NCI-H526 treated with DMSO at 0.1 percent for 48 hours (cell line): ENCODE data around the gene KRTAP2-1.
A peak's percentile ranks its signal among the peaks of the same experiment; 100 is the strongest.
"Not testable (repeated sequence)": the region's sequence is repeated elsewhere in the genome, so short reads cannot be mapped to it uniquely, and the experiment has no call there.

Experiments used
- DNase-seq: peaks from one replicate; lab custom pipeline; 2025; lab: John Stamatoyannopoulos, UW

KRTAP2-1 gene

GRCh38 chr17:41012326-41013120, 34.6 kb downstream of the KRTAP2-1 start:
- no peak for DNase-seq

- DNase-seq: peak; percentile 63
These were observed 36.7 kb downstream of the KRTAP2-1 start for GRCh38 chr17:41010441-41010840.

- DNase-seq: no peak
These were observed 37.2 kb downstream of the KRTAP2-1 start for GRCh38 chr17:41009936-41010335.

- DNase-seq: peak; percentile 79
These were observed 37.8 kb downstream of the KRTAP2-1 start for GRCh38 chr17:41009301-41009760.

- DNase-seq: peak; percentile 28
These were observed 38.3 kb downstream of the KRTAP2-1 start, which contains the start of gene KRTAP3-1 for GRCh38 chr17:41008811-41009210. Gene KRTAP3-1, minus strand, starts transcription at chr17:41009128. Its CDS starts 54 bp downstream, at chr17:41009074.

GRCh38 chr17:41004397-41004796, 42.7 kb downstream of the KRTAP2-1 start:
- DNase-seq: no peak

- DNase-seq: no peak
These were observed 43.2 kb downstream of the KRTAP2-1 start for GRCh38 chr17:41003926-41004325.

- no peak for DNase-seq
These were observed 44.3 kb downstream of the KRTAP2-1 start for GRCh38 chr17:41002814-41003213.

GRCh38 chr17:41001795-41002194, 45.3 kb downstream of the KRTAP2-1 start:
- no peak for DNase-seq

- not testable (repeated sequence) for DNase-seq
These were observed 47.6 kb downstream of the KRTAP2-1 start, which contains the start of gene KRTAP3-2 for GRCh38 chr17:40999563-40999962. Gene KRTAP3-2, minus strand, starts transcription at chr17:40999906. Its CDS starts 53 bp downstream, at chr17:40999853.

GRCh38 chr17:40997361-40997760, 49.8 kb downstream of the KRTAP2-1 start:
- no peak for DNase-seq

GRCh38 chr17:40996829-40997228, 50.3 kb downstream of the KRTAP2-1 start:
- no peak for DNase-seq
